Panc1 (cell line): Measurements from ENCODE around the gene KLK8.

Experiments used
- CTCF ChIP-seq: fragments of 450-650 bp; IDR thresholded peaks from 2 replicates; pipeline ENCODE4 v1.5.1; 2017; ENCODE audit warnings: mild to moderate bottlenecking
- SIN3A ChIP-seq: IDR thresholded peaks from 2 replicates; pipeline ENCODE4 v1.6.1; 2012; ENCODE audit warnings: low read depth, mild to moderate bottlenecking, low read length, moderate library complexity, borderline replicate concordance; ENCODE audit not compliant: insufficient read depth

GRCh38 chr19:51016798-51017683, 15.6 kb upstream of the KLK8 start:
- peak; percentile 89 for TF ChIP-seq CTCF
- no peak for TF ChIP-seq SIN3A
